Endothelial cell of umbilical vein (primary cell): Measurements from ENCODE around the gene KRT76. TPM values are rescaled to one million over a fixed set of nuclear protein-coding genes. Genes with fewer than 3 reads are reported as not detected.

Experiments used
- BruUV-seq: library from RNA; stranded (reverse); fragments of 400-500 nt; replicated peaks from 2 replicates; lab custom pipeline; 2021; lab: Mats Ljungman, UMichigan
- CTCF ChIA-PET: fragments of 300-600, 350-600 bp; sonication (Branson Sonifier 250); formaldehyde crosslinking; loops from one replicate; lab custom pipeline; 2021; ENCODE audit warnings: antibody characterized with exemption, inconsistent platforms; lab: Charles Lee
- POLR2A ChIA-PET: fragments of 300-600, 350-600 bp; sonication (Branson Sonifier 250); formaldehyde crosslinking; loops from one replicate; lab custom pipeline; 2021; ENCODE audit warnings: antibody characterized with exemption, inconsistent platforms; lab: Charles Lee
- DNase-seq: peaks from one replicate; pipeline ENCODE4 v3.0.0-alpha.2; 2011; ENCODE audit warnings: low read depth, low spot score
- FAIRE-seq: peaks from 2 replicates; lab custom pipeline; 2011; peaks lifted over from hg19 to GRCh38; lab: Jason Lieb, UNC
- H2AFZ ChIP-seq: 2 replicates; pipeline ENCODE4 v1.6.0; 2012; ENCODE audit warnings: low read depth, low read length, control low read depth, inconsistent platforms
- H3K27ac ChIP-seq: 2 replicates; pipeline ENCODE4 v1.5.1; 2011; ENCODE audit warnings: low read depth, mild to moderate bottlenecking, control low read depth, low read length, moderate library complexity; ENCODE audit not compliant: insufficient read depth
- H3K27me3 ChIP-seq, 2 experiments: 2 replicates each; pipeline versions ENCODE4 v1.6.0 to v1.6.1; 2011; ENCODE audit warnings: low read length in 2 of 2, mixed read lengths in 1 of 2; ENCODE audit not compliant: control insufficient read depth in 2 of 2, insufficient read depth in 2 of 2
- H3K36me3 ChIP-seq, 2 experiments: 2 replicates in 1 of 2; 3 replicates in 1 of 2; pipeline ENCODE4 v1.5.1; 2011; ENCODE audit warnings: low read length in 2 of 2, mild to moderate bottlenecking in 1 of 2, moderate library complexity in 1 of 2; ENCODE audit not compliant: control insufficient read depth in 2 of 2, insufficient read depth in 2 of 2; ENCODE audit errors: extremely low read depth in 1 of 2
- H3K4me1 ChIP-seq: 3 replicates; pipeline ENCODE4 v1.5.1; 2011; ENCODE audit warnings: mild to moderate bottlenecking, low read length; ENCODE audit not compliant: control insufficient read depth, insufficient read depth; ENCODE audit errors: extremely low read depth
- H3K4me2 ChIP-seq: 2 replicates; pipeline ENCODE4 v1.6.1; 2011; ENCODE audit warnings: low read length, control low read depth, mixed read lengths; ENCODE audit not compliant: insufficient read depth
- H3K4me3 ChIP-seq, 3 experiments: fragments of 200-600 bp in 1 of 3; sonication (generic), shearing (Covaris generic) in 1 of 3; replicated peaks in 1 of 3; 2 replicates each; pipeline ENCODE4 v1.5.1; 2011 to 2016; ENCODE audit warnings: control low read depth in 3 of 3, low read length in 3 of 3, mild to moderate bottlenecking in 2 of 3, inconsistent platforms in 1 of 3, low read depth in 1 of 3, moderate library complexity in 1 of 3; ENCODE audit not compliant: insufficient read depth in 1 of 3
- H3K79me2 ChIP-seq: 2 replicates; pipeline ENCODE4 v1.6.0; 2012; ENCODE audit warnings: low read length, inconsistent platforms; ENCODE audit not compliant: control insufficient read depth, insufficient read depth
- H3K9ac ChIP-seq: replicated peaks from 2 replicates; pipeline ENCODE3; 2011; ENCODE audit warnings: low read length, control low read depth; ENCODE audit not compliant: insufficient read depth; ENCODE audit errors: extremely low read depth
- H3K9me1 ChIP-seq: replicated peaks from 3 replicates; pipeline ENCODE4 v1.6.0; 2011; ENCODE audit warnings: mild to moderate bottlenecking, low read length; ENCODE audit not compliant: control insufficient read depth, insufficient read depth; ENCODE audit errors: extremely low read depth
- H3K9me3 ChIP-seq: replicated peaks from 2 replicates; pipeline ENCODE4 v1.5.1; 2012; ENCODE audit warnings: low read length, inconsistent platforms; ENCODE audit not compliant: control insufficient read depth, insufficient read depth
- H4K20me1 ChIP-seq: replicated peaks from 2 replicates; pipeline ENCODE3; 2011; ENCODE audit warnings: mild to moderate bottlenecking, low read length; ENCODE audit not compliant: control insufficient read depth, insufficient read depth; ENCODE audit errors: extremely low read depth
- EZH2 ChIP-seq: IDR thresholded peaks from 2 replicates; pipeline ENCODE4 v1.6.1; 2012; ENCODE audit warnings: borderline replicate concordance, low read depth, mild to moderate bottlenecking, moderate library complexity, low read length, inconsistent platforms; ENCODE audit not compliant: severe bottlenecking
- FOS ChIP-seq: IDR thresholded peaks from 2 replicates; pipeline ENCODE4 v1.6.1; 2011; ENCODE audit warnings: mild to moderate bottlenecking, low read length, moderate library complexity, borderline replicate concordance; ENCODE audit not compliant: insufficient read depth
- GATA2 ChIP-seq: IDR thresholded peaks from 2 replicates; pipeline ENCODE4 v1.7.0; 2011; ENCODE audit warnings: low read depth, mild to moderate bottlenecking, moderate library complexity, mixed read lengths, low read length; ENCODE audit not compliant: insufficient read length, insufficient read depth
- JUN ChIP-seq: IDR thresholded peaks from 2 replicates; pipeline ENCODE4 v1.6.1; 2011; ENCODE audit warnings: borderline replicate concordance, low read depth; ENCODE audit not compliant: insufficient read length, insufficient read depth
- MYC ChIP-seq: IDR thresholded peaks from one replicate; pipeline ENCODE4 v1.6.1; 2011; ENCODE audit warnings: mild to moderate bottlenecking, low read depth, low read length
- POLR2A ChIP-seq: IDR thresholded peaks from 2 replicates; pipeline ENCODE4 v1.6.1; 2012; ENCODE audit warnings: low read depth, mild to moderate bottlenecking, control low read depth, low read length
- POLR2AphosphoS5 ChIP-seq: IDR thresholded peaks from 2 replicates; pipeline ENCODE4 v1.6.1; 2012; ENCODE audit warnings: low read depth, mild to moderate bottlenecking, control low read depth, low read length, moderate library complexity; ENCODE audit not compliant: insufficient read depth
- dilution Hi-C: fragments of 300-500 bp; cut with MboI; formaldehyde crosslinking; loops from one replicate; pipeline ENCODE4 v1.15.0; 2019; ENCODE audit warnings: low sequenced_read_pairs; ENCODE audit not compliant: extremely low pct_ligation_motif_present
- intact Hi-C: fragments of 100-400 bp; cut with micrococcal nuclease; formaldehyde crosslinking; loops from one replicate; pipeline ENCODE4 v1.10.0; 2022
- polyA plus RNA-seq, 4 experiments: library from polyadenylated mRNA; depleted of rRNA in 3 of 4; stranded (reverse) in 3 of 4; unstranded in 1 of 4; fragments of >200 nt; gene quantifications; 2 replicates each; pipeline versions ENCODE4 v1.2.1 to v1.2.3, GENCODE V29; 2011 to 2012; ENCODE audit warnings: missing spikeins in 1 of 4
- total RNA-seq: library from RNA; stranded (reverse); gene quantifications from 2 replicates; pipeline ENCODE4 v1.2.3, GENCODE V29; 2021
- TF ChIP-seq, protein P1 (sequence below), 2 donors: IDR thresholded peaks; 1 replicate in 1 of 2; 2 replicates in 1 of 2; pipeline ENCODE4 v1.5.1; 2011; ENCODE audit warnings: low read length in 2 of 2, mild to moderate bottlenecking in 2 of 2, moderate library complexity in 2 of 2, control low read depth in 1 of 2, inconsistent platforms in 1 of 2, low read depth in 1 of 2; ENCODE audit not compliant: insufficient read depth in 1 of 2; ENCODE audit errors: extremely low read depth in 1 of 2
- TF ChIP-seq, protein P2 (sequence below): IDR thresholded peaks from 2 replicates; pipeline ENCODE4 v1.6.1; 2011; ENCODE audit not compliant: insufficient read depth, insufficient read length

KRT76 gene
- total and polyA plus RNA-seq, 2 donors (not counting 3 experiments of a cell fraction or from before 2014, with no cell fraction given), result not detected

DNA sequence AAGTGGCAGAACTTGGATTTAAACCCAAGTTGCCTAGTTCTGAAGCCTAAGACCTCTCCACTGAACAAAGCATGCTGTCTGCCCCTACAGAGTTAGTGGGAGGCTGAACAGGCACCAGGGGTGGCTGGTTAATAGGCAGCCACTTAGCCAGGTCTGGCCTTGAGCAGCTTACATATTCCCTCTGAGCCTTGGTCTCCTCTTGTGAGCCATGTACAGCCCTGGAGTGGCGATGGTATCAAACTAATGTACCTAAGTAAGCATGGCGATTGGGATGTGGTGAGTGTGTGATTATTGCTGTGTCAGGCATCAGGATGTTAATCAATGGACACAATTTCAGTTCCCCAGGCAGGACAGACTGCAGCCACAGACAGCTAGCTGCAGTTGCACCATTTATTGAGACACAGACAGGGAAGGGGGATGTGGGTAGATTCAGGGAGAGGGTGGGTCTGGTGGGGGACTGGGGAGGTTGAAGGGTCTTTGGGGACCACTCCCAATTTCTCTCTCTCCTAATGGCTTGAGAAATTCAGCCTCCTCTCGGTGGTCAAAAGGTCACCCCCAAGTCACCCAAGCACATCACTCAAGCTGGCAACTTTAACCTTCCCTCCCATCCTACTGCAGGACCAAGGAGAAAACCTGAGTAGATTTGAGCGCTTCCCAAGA lies 44.1 kb upstream of the KRT76 start:
- TF ChIP-seq POLR2A (no peak), EZH2 (no peak), POLR2AphosphoS5 (no peak), JUN (no peak), FOS (no peak), MYC (no peak), GATA2 (no peak)
- TF ChIP-seq, protein P1, sequence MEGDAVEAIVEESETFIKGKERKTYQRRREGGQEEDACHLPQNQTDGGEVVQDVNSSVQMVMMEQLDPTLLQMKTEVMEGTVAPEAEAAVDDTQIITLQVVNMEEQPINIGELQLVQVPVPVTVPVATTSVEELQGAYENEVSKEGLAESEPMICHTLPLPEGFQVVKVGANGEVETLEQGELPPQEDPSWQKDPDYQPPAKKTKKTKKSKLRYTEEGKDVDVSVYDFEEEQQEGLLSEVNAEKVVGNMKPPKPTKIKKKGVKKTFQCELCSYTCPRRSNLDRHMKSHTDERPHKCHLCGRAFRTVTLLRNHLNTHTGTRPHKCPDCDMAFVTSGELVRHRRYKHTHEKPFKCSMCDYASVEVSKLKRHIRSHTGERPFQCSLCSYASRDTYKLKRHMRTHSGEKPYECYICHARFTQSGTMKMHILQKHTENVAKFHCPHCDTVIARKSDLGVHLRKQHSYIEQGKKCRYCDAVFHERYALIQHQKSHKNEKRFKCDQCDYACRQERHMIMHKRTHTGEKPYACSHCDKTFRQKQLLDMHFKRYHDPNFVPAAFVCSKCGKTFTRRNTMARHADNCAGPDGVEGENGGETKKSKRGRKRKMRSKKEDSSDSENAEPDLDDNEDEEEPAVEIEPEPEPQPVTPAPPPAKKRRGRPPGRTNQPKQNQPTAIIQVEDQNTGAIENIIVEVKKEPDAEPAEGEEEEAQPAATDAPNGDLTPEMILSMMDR (IDR thresholded peaks at IDR 0.05; ENCODE audit: extremely low read depth in 1 of 2, insufficient read depth in 1 of 2, low read depth in 1 of 2, low read length in 2 of 2), result no peak
- TF ChIP-seq, protein P2, sequence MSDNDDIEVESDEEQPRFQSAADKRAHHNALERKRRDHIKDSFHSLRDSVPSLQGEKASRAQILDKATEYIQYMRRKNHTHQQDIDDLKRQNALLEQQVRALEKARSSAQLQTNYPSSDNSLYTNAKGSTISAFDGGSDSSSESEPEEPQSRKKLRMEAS, result no peak
- H3K4me1 ChIP-seq, result no peaks in the 10 kb centered on the region
- no peak overlapping the region for H3K4me2 ChIP-seq
- no peak overlapping the region for H3K4me3 ChIP-seq
- no TSS peak for BruUV-seq
- no peak for DNase-seq
- dilution Hi-C loops (no loop called here), intact Hi-C loops (loop anchor here (5.0 kb wide), 1 partner anchor 529 kb away; the partner anchor contains the start of gene KRT81)
- no peaks in the 10 kb centered on the region for H3K36me3 ChIP-seq
- H2AFZ ChIP-seq, result no peak overlapping the region
- no peaks in the 10 kb centered on the region for H3K79me2 ChIP-seq
- no peaks in the 10 kb centered on the region for H3K9me1 ChIP-seq
- H3K9me3 ChIP-seq, result no peaks in the 10 kb centered on the region
- H3K27me3 ChIP-seq, result peaks cover 0 to 1% of the 10 kb centered on the region in 2 experiments
- CTCF ChIA-PET, result interaction anchor here (1.3 to 1.9 kb wide), 2 partner anchors 44 to 49 kb away, joined by 3 to 5 read pairs; no protein-coding TSS in a partner anchor
- H3K9ac ChIP-seq, result no peak overlapping the region
- POLR2A ChIA-PET, result no interaction called here
- no peak overlapping the region for H3K27ac ChIP-seq
- no peaks in the 10 kb centered on the region for H4K20me1 ChIP-seq
- no peak for FAIRE-seq
